ENCODE results near the gene MFSD11.

- no peak for TF ChIP-seq CTCF (IDR thresholded peaks at IDR 0.05)
- no peak for TF ChIP-seq POLR2A (IDR thresholded peaks at IDR 0.05)
Measured at GRCh38 chr17:76783146-76783545, 45.2 kb downstream of the MFSD11 start.

Measured in thyroid gland (tissue), 4 donors.